GM12873 (cell line): Measurements from ENCODE around the gene VWF.

Experiments
- TF ChIP-seq, protein P1 (sequence below): IDR thresholded peaks from 2 replicates; pipeline ENCODE4 v1.5.1; 2012; ENCODE audit warnings: low read depth, mild to moderate bottlenecking, moderate library complexity, low read length, control low read depth; ENCODE audit not compliant: insufficient read depth; ENCODE audit errors: missing control alignments

Gene VWF

GRCh38 chr12:6148061-6148460 lies 23.6 kb upstream of the VWF start:
- TF ChIP-seq, protein P1, sequence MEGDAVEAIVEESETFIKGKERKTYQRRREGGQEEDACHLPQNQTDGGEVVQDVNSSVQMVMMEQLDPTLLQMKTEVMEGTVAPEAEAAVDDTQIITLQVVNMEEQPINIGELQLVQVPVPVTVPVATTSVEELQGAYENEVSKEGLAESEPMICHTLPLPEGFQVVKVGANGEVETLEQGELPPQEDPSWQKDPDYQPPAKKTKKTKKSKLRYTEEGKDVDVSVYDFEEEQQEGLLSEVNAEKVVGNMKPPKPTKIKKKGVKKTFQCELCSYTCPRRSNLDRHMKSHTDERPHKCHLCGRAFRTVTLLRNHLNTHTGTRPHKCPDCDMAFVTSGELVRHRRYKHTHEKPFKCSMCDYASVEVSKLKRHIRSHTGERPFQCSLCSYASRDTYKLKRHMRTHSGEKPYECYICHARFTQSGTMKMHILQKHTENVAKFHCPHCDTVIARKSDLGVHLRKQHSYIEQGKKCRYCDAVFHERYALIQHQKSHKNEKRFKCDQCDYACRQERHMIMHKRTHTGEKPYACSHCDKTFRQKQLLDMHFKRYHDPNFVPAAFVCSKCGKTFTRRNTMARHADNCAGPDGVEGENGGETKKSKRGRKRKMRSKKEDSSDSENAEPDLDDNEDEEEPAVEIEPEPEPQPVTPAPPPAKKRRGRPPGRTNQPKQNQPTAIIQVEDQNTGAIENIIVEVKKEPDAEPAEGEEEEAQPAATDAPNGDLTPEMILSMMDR = no peak

DNA sequence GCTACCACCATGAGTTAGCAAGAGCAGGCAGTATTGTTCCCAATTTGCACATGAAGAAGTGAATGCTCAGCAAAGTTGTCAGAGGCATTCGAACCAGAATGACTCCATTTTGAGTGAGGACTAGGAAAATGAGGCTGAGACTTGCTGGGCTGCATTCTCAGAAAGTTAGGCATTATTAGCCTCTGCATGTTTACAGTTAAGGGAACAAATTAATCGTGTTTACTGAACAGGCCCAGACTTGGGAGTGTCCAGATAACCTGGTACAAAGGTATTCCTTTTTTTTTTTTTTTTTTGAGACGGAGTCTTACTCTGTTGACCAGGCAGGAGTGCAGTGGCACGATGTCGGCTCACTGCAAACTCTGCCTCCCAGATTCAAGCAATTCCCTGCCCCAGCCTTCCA lies 22.5 kb upstream of the VWF start:
- TF ChIP-seq, protein P1 = no peak

DNA sequence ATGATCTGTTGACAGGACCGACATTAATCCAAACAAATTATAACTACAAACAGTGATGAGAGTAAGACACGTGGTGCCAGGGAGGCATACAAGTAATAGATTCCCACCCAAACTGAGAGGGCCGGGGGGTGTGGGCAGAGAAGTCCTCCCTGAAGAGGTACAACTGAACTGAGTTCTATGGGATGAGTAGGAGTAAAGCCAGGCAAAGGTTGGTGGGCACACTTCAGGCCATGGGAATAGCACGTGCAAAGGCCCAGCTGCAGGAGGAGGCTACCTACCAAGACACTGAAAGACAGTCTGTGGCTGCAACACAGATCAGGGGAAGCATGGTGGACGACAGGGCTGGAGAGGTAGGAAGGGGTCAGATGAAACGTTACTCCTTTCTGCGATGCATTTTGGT lies 22.0 kb upstream of the VWF start:
- TF ChIP-seq, protein P1 = no peak

GRCh38 chr12:6145564-6145963 lies 21.1 kb upstream of the VWF start:
- TF ChIP-seq, protein P1 = no peak

DNA sequence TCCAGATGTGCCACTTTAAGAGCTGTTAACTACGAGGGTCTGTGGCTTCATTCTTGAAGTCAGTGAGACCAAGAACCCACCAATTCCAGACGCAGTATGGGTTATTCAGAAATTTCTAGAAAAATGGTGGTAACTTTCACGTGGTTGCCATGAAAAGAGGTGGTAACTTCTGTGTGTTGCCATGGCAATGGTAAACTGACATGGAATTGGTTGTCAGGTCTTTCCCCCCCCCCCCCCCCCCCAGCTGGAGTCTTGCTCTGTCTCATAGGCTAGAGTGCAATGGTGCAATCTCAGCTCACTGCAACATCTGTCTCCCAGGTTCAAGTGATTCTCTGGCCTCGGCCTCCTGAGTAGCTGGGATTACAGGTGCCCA lies 18.8 kb upstream of the VWF start:
- TF ChIP-seq, protein P1 = no peak

GRCh38 chr12:6140651-6141447 lies 16.4 kb upstream of the VWF start:
- TF ChIP-seq, protein P1 = no peak

GRCh38 chr12:6135071-6135470 lies 10.6 kb upstream of the VWF start:
- TF ChIP-seq, protein P1 = no peak
